HuH-7.5 (cell line): ENCODE measurements around the gene TTLL3.

Experiments
- DNase-seq: peaks from one replicate; pipeline ENCODE4 v3.0.0; 2011; ENCODE audit warnings: low spot score

The TTLL3 gene

DNA sequence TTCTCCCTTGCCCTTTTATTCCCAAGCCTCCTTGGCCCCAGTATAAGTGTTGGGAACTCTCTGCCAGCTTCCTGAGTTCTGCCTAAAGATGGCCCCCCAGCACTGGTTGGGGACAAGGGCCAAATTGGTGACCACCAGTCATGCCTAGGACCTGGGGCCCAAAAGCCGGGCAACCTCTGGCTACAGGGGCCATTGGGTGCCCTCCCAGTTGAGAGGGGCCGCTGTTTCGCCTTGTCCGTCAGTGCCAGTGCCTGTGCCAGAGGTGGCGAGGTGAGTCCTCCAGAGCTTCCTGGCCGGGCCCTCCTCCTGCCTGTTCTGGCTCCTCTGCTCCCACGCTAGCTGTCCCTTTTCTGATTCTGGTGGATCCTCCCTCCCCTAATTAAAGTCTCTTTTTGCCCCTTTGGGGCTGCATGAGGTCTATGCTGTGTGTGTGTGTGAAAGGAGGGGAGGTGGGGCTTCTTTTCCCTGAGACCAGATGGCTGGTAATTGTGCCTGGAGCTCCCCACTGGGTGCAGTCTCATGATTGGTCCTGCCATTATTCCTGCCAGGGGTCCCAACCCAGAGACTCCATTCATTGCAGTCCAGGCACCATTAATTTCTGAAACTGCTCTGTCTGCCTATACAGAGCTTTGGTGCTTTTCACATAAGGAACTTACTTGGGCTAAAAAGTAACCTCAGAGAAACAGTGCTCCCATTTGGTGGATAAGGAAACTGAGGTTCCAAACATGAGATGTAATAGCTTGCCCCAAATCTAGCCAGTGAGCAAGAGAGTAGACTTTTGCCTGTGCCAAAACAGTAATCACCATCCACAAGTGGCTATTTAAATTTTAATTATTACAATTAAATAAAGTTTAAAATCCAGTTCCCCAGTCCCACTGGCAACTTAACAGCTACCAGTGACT lies 3.1 kb upstream of the TTLL3 start:
- DNase-seq: no peak

DNA sequence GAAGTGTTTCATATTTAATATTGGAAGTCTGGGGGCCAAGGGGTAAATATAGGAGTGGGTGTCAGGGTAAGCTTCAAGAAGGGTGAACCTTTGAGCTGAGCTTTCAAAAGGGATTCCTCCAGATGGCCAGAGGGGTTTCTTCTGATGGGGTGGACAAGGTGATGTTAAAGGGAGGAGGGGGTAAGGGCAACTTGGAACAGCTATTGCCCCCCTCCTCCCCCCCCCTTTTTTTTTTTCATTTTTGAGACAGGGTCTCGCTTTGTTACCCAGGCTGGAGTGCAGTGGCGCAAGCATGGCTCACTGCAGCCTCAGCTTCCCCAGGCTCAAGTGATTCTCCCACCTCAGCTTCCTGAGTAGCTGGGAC lies 2.1 kb upstream of the TTLL3 start:
- DNase-seq: no peak

DNA sequence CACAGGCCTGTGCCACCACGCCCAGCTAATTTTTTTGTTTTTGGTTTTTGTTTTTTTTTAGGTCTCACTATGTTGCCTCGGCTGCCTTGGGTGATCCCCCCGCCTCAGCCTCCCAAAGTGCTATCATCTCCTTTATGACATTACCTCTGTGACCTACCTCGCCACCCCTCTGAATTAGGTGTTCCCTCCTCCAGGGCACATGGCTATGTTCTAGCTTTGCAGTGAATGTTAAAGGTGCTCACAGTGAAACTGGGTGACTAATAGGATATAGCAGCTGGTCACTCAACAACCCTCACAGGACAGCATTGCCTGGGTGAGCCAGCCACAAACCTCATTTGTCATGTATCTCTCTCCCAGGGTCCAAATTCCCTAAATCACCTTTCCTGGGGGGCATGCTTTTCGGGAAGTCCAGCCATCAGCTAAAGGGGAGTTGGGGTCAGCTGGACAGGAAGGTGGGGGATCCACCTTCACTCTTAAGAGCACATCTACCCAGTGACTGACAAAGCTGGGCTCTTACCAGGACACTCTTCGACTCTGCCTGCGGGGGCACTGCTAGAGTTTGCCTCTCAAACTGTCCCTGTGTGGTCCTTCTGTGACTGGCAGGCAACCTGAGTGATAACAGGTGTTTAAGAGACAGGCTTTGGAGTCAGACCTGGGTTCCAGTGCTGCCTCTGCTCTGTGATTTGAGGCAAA lies 1.6 kb upstream of the TTLL3 start:
- DNase-seq: peak; percentile 83

DNA sequence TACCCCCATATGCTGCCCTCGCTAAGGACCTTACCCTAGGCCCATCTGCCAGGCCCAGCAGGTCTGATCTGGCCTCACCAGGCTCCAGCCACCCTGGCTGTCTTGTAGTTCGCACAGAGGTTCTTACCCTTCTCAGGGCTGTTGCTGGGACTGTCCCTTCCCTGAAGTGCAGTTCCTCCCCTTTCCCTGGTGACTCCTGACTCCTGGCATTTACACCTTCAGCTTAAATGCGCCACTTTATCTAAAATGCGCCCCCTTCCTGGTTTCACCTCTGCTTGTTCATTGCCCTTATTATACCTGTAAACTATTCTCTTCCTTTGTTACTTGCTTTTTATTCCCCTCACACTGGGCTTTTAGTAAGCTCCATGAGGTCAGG lies 835 bp upstream of the TTLL3 start:
- DNase-seq: no peak

DNA sequence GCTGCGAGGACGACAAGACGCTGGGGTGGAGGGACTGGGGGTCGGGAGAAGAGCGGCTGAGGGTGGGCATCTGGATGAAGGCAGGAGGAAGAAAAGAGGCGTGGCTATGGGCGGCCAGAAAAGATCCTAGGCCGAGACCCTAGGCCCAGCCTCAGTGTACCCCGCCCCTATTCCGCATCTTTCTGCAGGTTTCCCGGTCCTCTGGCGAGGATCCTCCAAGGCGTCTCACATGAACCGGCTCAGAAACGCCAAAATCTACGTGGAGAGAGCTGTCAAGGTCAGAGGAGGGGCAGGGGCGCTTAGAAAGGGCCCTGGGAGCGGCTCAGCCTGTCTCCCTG lies 340 bp downstream of the TTLL3 start:
- DNase-seq: no peak

DNA sequence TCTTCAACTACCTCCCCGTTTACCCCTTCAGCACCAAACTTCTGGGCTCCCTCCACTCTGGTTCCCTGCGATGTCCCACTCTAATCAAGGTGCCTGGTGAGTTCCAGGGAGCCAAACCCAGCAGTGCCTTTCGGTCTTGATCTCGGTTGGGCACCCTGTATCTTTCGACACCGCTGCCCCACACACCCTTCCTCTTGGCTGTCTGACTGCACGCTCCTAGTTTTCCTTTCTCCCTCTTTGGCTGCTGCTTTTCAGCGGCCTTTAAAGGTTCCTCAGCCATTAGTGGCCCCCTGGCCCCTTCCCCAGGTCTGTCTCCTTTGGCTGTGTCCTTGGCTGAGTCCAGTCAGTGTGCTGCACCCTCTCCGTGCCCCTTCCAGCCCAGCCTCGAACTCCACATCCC lies 784 bp downstream of the TTLL3 start:
- no peak for DNase-seq

DNA sequence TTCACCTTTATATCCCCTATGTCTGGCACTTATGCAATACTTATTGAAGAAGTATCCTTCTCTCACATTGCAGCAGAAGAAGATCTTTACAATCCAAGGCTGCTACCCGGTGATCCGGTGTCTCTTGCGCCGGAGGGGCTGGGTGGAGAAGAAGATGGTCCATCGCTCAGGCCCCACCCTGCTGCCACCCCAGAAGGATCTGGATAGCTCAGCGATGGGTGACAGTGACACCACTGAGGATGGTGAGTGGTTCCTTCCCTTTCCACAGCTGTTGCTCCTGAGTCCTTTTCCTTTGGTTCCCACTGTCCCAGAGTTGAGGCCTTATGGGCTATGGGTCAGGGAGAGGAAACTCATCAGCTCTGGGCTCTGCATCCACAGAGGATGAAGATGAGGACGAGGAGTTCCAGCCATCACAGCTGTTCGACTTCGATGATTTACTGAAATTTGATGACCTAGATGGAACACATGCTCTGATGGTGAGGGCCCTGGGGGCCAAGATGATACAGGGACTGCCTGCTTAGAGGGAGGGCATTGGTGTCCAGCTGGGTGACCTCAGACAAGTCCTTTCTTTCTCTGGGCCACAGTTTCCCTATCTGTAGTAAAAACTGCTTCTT lies 2.9 kb downstream of the TTLL3 start:
- DNase-seq: no peak

DNA sequence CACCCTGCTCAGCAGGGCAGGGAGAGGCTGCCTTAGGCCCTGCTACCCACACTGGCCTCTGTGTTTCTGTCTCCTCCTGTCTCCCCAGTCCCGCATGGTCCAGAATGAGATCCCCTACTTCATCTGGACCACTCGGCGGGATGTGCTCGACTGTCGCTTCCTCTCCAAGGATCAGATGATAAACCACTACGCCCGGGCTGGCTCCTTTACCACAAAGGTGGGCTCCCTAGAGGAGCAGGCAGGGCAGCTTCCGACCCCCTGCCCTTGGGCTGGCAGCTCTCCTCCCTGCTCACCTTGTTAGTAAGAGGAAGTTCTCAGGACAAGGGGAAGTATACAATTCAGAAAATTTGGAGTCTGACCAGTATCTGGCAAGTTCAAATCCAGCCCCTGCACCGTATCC lies 5.9 kb downstream of the TTLL3 start:
- no peak for DNase-seq

DNA sequence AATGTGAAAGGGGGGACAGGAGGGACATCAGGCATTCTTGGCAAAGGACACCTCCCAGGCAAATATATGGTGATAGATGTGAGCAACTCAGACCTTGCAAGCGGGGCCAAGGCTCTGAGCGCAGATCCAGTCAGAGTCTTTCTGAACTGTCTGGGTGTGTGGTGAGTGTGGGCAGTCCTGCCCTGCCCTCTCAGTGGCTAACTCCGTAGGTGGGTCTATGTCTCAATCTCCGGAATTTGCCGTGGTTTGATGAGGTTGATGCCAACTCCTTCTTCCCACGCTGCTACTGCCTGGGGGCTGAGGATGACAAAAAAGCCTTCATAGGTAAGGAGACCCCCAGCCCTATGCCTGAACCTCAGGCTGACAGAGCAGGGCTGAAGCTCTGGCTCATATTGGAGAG lies 7.4 kb downstream of the TTLL3 start:
- DNase-seq: no peak

DNA sequence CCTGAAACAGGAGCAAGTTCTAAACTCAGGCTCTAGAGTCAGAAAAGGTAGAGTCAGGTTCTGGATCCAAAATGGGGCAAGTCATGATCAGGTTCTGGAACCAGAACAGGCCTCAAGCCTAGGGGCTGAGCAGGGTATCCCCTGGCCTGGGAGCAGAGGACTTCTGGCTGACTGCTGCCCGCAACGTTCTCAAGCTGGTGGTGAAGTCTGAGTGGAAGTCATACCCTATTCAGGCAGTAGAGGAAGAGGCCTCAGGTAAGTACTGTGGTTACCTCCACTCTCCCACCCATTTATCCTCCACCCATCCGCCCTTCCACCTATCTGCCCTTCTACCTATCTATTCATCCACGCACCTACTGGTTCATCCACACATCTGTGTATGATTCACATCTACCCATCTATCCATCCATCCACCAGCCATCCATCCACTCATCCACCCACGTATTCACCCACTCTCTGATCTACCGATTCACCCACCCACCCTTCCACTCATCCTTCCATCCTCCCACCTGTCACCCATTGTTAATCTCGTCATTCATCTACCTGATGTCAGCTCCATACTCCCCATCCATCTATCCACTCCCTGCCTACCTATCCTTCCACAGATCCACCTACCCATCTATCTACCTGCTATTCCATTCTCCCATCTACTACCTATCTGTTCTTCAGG lies 8.7 kb downstream of the TTLL3 start:
- DNase-seq: no peak

DNA sequence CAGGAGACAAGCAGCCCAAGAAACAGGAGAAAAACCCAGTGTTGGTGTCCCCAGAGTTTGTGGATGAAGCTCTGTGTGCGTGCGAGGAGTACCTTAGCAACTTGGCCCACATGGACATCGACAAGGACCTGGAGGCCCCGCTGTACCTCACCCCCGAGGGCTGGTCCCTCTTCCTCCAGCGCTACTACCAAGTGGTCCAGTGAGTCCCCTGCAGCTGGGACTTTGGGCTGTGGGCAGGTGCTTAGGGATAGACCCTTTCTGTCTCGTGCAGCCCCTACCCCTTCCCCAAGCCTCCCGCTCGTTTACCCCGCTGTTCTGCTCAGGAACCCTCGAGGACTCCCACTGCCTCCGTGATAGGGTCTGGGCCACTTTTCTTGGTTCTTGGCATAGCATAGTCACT lies 10.5 kb downstream of the TTLL3 start:
- no peak for DNase-seq

DNA sequence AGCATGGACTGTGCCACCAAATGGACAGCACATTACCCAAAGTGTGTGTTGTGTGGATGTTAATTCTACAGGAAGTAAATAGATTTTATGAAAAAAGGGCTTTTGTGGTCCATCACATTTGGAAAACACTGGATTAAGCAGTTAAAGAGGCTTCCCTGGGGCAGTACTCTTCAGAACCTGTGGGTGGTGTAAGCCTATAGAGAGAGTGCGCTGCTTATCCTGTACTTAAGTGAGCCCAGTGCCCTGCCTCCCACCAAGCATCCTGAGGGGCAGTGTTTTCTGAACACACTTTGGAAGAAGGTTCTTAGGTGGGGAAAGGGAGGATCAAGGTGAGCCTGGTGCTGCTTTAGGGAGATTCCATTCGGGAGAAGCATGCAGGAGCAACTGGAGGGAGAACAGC lies 10.9 kb downstream of the TTLL3 start:
- DNase-seq: peak; percentile 62

DNA sequence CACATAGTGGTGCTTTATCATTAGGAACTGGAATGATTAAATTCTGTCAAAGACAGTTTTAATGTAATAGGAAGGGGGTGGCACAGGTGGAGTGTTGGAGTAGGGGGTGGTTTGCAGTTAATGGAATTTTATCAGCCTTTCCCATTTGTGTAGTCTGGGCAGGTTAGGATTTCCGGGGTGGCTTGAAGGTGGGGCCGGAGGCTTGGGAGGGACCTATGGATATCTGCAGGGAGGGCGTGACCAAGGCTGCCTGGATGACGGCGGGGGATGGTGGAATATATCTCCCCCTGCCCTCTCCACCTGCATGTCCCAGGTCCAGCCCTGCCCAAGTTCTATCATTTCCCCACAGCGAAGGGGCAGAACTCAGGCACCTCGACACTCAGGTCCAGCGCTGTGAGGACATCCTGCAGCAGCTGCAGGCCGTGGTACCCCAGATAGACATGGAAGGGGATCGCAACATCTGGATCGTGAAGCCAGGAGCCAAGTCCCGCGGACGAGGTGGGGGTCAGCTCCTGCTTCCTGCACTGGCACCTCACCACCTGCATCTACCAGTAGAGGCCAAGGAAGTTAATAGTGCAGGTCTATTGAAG lies 15.5 kb downstream of the TTLL3 start:
- DNase-seq: no peak

DNA sequence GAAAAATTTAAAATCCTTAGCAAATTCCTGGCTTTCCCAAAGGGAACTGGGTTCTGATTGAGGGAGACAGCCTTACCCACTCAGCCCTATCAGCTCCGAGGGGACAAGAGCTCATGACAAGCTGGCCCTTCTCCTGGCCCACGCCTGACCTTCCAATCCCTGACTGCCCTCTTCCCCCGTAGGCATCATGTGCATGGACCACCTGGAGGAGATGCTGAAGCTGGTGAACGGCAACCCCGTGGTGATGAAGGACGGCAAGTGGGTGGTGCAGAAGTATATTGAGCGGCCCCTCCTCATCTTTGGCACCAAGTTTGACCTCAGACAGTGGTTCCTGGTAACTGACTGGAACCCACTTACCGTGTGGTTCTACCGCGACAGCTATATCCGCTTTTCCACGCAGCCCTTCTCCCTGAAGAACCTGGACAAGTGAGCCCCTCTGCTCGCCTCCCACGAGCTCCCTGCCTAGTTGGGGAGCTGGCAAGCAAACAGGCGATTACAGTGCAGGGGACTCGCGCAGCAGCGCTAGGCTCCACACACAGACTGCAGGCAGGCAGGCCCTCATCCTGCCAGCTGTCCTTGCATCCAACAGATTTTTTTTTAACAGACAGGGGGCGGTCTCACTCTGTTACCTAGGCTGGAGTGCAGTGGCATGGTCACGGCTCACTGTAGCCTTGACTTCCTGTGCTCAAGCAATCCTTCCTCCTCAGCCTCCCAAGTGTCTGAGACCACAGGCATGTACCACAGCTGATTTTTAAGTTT lies 16.9 kb downstream of the TTLL3 start:
- peak; percentile 71 for DNase-seq

DNA sequence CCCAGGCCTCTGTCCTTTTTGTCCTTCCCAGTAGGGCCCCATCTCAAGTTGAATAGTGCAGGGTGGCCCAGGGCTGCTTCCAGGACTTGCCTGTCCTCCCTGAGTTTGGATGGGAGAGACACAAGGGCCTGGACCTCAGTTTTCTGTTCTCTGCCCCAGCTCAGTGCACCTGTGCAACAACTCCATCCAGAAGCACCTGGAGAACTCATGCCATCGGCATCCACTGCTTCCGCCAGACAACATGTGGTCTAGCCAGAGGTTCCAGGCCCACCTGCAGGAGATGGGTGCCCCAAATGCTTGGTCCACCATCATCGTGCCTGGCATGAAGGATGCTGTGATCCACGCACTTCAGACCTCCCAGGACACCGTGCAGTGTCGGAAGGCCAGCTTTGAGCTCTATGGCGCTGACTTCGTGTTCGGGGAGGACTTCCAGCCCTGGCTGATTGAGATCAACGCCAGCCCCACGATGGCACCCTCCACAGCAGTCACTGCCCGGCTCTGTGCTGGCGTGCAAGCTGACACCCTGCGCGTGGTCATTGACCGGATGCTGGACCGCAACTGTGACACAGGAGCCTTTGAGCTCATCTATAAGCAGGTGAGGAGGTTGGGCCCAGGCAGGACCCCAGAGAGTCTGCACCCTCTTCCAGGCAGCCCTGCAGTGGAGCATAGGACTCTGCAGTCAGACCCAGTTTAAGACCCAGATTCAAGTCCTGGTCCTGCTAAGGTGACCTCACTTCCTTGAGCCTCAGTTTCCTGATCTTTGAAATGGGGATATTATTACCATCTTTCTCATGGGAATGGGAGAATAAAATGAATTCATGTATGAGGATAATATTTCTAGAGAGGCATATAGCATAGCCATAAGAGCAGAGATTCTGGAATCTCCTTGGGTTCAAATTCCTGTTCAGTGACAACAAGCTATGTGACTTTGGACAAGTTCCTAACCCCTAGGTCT lies 19.0 kb downstream of the TTLL3 start:
- no peak for DNase-seq

DNA sequence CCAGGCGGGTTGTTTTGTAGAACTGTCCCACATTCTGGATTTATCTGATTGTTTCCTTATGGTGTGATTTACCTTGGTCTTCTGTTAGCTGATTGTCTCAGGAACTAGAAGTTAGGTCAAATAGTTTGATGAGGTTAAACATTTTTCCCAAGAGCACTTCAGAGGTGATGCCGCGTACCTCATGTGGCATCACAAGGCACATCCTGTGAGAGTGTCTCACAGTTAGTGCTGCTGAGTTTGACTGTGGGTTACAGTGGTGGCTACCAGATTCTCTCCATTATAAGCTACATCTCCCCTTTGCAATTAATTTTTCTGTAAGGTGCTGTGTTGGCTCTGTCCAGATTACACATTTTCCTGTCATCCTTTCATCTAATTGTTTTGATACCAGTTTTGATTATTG lies 21.2 kb downstream of the TTLL3 start:
- no peak for DNase-seq

DNA sequence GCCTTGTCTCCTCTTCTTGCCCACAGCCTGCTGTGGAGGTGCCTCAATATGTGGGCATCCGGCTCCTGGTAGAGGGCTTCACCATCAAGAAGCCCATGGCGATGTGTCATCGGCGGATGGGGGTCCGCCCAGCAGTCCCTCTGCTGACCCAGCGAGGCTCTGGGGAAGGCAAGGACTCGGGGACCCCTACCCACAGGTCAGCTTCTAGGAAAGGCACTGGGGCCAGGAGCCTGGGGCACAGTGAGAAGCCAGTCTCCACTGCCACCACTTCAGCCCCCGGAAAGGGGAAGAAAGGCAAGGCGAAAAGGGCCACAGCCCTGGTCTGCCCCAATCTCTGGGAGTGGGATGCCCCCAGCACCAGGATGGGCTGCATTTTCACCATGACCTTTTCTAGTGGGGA lies 23.0 kb downstream of the TTLL3 start:
- DNase-seq: no peak

DNA sequence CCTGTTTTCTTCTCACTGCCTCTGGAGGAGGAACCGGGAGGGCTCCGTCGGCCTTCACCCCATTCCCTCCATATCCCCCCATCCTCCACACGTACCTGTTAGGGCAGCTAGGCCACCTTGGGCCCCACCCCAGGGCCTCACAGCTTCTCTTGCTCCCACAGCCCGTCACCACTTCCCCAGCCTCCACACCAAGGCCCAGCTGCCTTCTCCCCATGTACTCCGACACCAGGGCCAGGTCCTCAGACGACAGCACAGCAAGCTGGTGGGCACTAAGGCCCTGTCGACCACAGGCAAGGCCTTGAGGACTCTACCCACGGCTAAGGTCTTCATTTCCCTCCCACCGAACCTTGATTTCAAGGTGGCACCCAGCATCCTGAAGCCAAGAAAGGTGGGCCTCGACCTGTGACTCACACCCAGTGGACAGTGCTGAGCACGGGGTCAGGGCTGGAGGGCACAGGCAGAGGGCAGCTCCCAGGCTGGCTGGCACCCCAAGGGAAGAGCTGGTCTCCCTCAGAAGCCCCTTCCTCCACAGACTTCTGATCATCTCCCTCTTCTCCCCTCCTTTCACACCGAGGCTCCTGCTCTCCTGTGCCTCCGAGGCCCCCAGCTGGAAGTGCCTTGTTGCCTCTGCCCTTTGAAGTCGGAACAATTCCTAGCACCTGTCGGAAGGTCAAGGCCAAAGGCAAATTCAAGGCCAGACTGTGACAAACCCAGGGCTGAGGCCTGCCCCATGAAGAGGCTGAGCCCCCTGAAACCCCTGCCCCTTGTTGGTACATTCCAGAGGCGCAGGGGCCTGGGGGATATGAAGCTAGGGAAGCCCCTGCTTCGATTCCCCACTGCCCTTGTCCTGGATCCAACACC lies 24.7 kb downstream of the TTLL3 start:
- no peak for DNase-seq

DNA sequence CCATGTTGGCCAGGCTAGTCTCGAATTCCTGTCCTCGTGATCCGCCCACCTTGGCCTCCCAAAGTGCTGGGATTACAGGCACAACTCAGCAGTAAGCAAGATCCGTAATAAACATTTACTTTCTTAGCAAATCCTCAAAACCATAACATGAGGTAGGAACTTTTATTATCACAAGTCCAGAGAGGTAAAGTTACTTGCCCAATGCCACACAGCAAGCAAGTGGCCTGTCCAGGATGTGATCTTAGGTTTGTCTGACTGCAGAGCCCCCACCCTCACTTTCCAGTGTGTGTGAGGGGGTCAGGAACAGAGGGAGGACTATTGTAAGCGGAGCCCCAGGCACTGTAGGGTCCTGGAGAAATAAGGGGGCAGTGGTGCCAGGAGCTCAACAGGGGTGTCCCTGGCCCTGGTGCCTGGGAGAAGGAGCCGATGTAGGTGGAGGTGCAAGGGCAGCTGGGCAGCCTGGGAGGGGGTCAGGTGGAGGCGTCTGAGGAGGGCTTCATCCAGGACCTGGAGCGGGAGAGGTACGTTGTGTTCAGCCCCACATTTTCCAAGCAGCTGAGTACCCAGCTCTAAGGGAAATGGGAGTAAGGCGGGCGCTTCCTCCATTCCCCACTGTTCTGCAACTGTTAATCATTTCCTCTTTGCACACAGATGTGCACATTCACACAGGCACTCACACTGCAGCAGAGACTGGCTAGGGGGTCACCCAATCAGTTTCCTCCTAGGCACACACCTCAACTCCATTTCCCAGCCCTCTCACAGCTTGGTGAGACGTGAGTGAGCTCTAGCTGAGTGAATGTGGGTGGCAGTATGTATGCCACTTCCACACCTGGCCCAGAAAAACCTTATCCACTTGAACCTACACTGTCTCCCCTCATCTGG lies 27.9 kb downstream of the TTLL3 start:
- DNase-seq: no peak
